Measurements from ENCODE around the gene TBCD.
"Not testable (repeated sequence)": the region's sequence is repeated elsewhere in the genome, so short reads cannot be mapped to it uniquely, and the experiment has no call there.

Gene TBCD

GRCh38 chr17:82984751-82985427, 233.0 kb downstream of the TBCD start:
- DNase-seq (ENCODE audit: extremely low read depth, low read depth), result no peak
- no peak for TF ChIP-seq CTCF (IDR thresholded peaks at IDR 0.05; ENCODE audit: low read depth, low read length)

- TF ChIP-seq CTCF (IDR thresholded peaks at IDR 0.05; ENCODE audit: low read depth, low read length), result no peak
- no peak for DNase-seq (ENCODE audit: extremely low read depth, low read depth)
Observed at GRCh38 chr17:82985428-82985805, 233.6 kb downstream of the TBCD start.

- DNase-seq (ENCODE audit: extremely low read depth, low read depth), result no peak
- no peak for TF ChIP-seq CTCF (IDR thresholded peaks at IDR 0.05; ENCODE audit: low read depth, low read length)
Observed at GRCh38 chr17:82985973-82986372, 234.1 kb downstream of the TBCD start.

- not testable (repeated sequence) for DNase-seq (ENCODE audit: extremely low read depth, low read depth)
Observed at GRCh38 chr17:82989051-82989450, 237.2 kb downstream of the TBCD start.

GRCh38 chr17:82989881-82990280, 238.0 kb downstream of the TBCD start:
- no peak for TF ChIP-seq CTCF (IDR thresholded peaks at IDR 0.05; ENCODE audit: low read depth, low read length)
- no peak for DNase-seq (ENCODE audit: extremely low read depth, low read depth)

GRCh38 chr17:82993005-82993404, 241.1 kb downstream of the TBCD start:
- TF ChIP-seq CTCF (IDR thresholded peaks at IDR 0.05; ENCODE audit: low read depth, low read length), result no peak
- no peak for DNase-seq (ENCODE audit: extremely low read depth, low read depth)

Data from AG09319 (cell line).